ENCODE data around the gene CWH43. TPM values are rescaled to one million over a fixed set of nuclear protein-coding genes. Genes with fewer than 3 reads are reported as not detected.

The CWH43 gene
- polyA plus RNA-seq, 1 donor from 2014 or later, result not detected

- Histone ChIP-seq H3K27me3 (ENCODE audit: insufficient read depth, low read depth, low read length) (no peaks in the 10 kb centered on the region), H3K4me2 (ENCODE audit: low read length) (no peak overlapping the region), H3K4me3 (ENCODE audit: low read length) (no peak overlapping the region), H3K9ac (ENCODE audit: low read length) (no peak overlapping the region), H3K36me3 (ENCODE audit: insufficient read depth, low read length) (no peaks in the 10 kb centered on the region), H3K9me3 (ENCODE audit: low read length) (no peaks in the 10 kb centered on the region), H4K20me1 (ENCODE audit: insufficient read depth) (no peaks in the 10 kb centered on the region), H3K27ac (ENCODE audit: low read length) (no peak overlapping the region), H2AFZ (ENCODE audit: low read depth, low read length) (no peak overlapping the region), H3K79me2 (replicated peaks; ENCODE audit: insufficient read depth, low read length) (no peaks in the 10 kb centered on the region), H3F3A (ENCODE audit: insufficient read depth, low read length, poor library complexity, severe bottlenecking) (no peaks in the 10 kb centered on the region), H3K9me2 (ENCODE audit: insufficient read depth, low read length) (no peaks in the 10 kb centered on the region)
- TF ChIP-seq SMC3 (conservative IDR thresholded peaks at IDR 0.05; ENCODE audit: poor library complexity), result no peak
- TF ChIP-seq TAF1 (IDR thresholded peaks at IDR 0.05; ENCODE audit: low read depth), result no peak
- no peak for TF ChIP-seq MXI1 (conservative IDR thresholded peaks at IDR 0.05; ENCODE audit: poor library complexity, severe bottlenecking)
- no peak for TF ChIP-seq RAD21 (conservative IDR thresholded peaks at IDR 0.05)
- TF ChIP-seq, protein P1, sequence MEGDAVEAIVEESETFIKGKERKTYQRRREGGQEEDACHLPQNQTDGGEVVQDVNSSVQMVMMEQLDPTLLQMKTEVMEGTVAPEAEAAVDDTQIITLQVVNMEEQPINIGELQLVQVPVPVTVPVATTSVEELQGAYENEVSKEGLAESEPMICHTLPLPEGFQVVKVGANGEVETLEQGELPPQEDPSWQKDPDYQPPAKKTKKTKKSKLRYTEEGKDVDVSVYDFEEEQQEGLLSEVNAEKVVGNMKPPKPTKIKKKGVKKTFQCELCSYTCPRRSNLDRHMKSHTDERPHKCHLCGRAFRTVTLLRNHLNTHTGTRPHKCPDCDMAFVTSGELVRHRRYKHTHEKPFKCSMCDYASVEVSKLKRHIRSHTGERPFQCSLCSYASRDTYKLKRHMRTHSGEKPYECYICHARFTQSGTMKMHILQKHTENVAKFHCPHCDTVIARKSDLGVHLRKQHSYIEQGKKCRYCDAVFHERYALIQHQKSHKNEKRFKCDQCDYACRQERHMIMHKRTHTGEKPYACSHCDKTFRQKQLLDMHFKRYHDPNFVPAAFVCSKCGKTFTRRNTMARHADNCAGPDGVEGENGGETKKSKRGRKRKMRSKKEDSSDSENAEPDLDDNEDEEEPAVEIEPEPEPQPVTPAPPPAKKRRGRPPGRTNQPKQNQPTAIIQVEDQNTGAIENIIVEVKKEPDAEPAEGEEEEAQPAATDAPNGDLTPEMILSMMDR (IDR thresholded peaks at IDR 0.05; ENCODE audit: poor library complexity, severe bottlenecking), result no peak
Observed at GRCh38 chr4:48968814-48969213, 17.3 kb upstream of the CWH43 start.

DNA sequence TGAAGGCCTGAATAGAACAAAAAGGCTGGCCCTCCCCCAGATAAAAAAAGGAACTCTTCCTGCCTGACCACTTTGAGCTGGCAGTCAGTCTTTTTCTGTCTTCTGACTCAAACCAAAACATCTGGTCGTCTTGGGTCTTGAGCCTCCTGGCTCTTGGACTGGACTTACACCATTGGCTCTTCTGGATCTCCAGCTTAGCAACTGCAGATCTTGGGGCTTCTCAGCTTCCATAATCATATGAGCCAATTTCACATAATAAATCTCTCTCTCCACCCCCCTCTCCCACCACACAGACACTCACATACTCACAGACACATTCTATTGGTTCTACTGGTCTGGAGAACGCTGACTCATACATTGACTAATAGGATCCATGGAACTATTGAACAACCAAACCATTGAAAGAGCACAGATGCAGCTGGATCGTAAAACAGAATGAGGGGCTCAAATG is 15.6 kb upstream of the CWH43 start:
- Histone ChIP-seq H3K9me2 (ENCODE audit: insufficient read depth, low read length) (no peaks in the 10 kb centered on the region), H3K79me2 (replicated peaks; ENCODE audit: insufficient read depth, low read length) (no peaks in the 10 kb centered on the region), H3K4me2 (ENCODE audit: low read length) (no peak overlapping the region), H3K4me3 (ENCODE audit: low read length) (no peak overlapping the region), H4K20me1 (ENCODE audit: insufficient read depth) (no peaks in the 10 kb centered on the region), H3K27ac (ENCODE audit: low read length) (no peak overlapping the region), H3F3A (ENCODE audit: insufficient read depth, low read length, poor library complexity, severe bottlenecking) (no peaks in the 10 kb centered on the region), H3K27me3 (ENCODE audit: insufficient read depth, low read depth, low read length) (no peaks in the 10 kb centered on the region), H3K9me3 (ENCODE audit: low read length) (no peaks in the 10 kb centered on the region), H2AFZ (ENCODE audit: low read depth, low read length) (no peak overlapping the region), H3K36me3 (ENCODE audit: insufficient read depth, low read length) (no peaks in the 10 kb centered on the region), H3K9ac (ENCODE audit: low read length) (no peak overlapping the region)
- TF ChIP-seq RAD21 (conservative IDR thresholded peaks at IDR 0.05), result no peak
- TF ChIP-seq MXI1 (conservative IDR thresholded peaks at IDR 0.05; ENCODE audit: poor library complexity, severe bottlenecking), result no peak

- Histone ChIP-seq H3K79me2 (replicated peaks; ENCODE audit: insufficient read depth, low read length) (no peaks in the 10 kb centered on the region), H3K9me3 (ENCODE audit: low read length) (no peaks in the 10 kb centered on the region), H3K36me3 (ENCODE audit: insufficient read depth, low read length) (no peaks in the 10 kb centered on the region), H4K20me1 (ENCODE audit: insufficient read depth) (no peaks in the 10 kb centered on the region), H3K9ac (ENCODE audit: low read length) (no peak overlapping the region), H3K27ac (ENCODE audit: low read length) (no peak overlapping the region), H2AFZ (ENCODE audit: low read depth, low read length) (no peak overlapping the region), H3K9me2 (ENCODE audit: insufficient read depth, low read length) (no peaks in the 10 kb centered on the region), H3K27me3 (ENCODE audit: insufficient read depth, low read depth, low read length) (no peaks in the 10 kb centered on the region), H3K4me2 (ENCODE audit: low read length) (no peak overlapping the region), H3F3A (ENCODE audit: insufficient read depth, low read length, poor library complexity, severe bottlenecking) (no peaks in the 10 kb centered on the region), H3K4me3 (ENCODE audit: low read length) (no peak overlapping the region)
- TF ChIP-seq SMC3 (conservative IDR thresholded peaks at IDR 0.05; ENCODE audit: poor library complexity) (no peak), REST (IDR thresholded peaks at IDR 0.05; ENCODE audit: borderline replicate concordance) (no peak), MXI1 (conservative IDR thresholded peaks at IDR 0.05; ENCODE audit: poor library complexity, severe bottlenecking) (no peak), EP300 (conservative IDR thresholded peaks at IDR 0.05; ENCODE audit: poor library complexity, severe bottlenecking) (no peak), POLR2AphosphoS5 (IDR thresholded peaks at IDR 0.05) (no peak), EZH2 (IDR thresholded peaks at IDR 0.05; ENCODE audit: borderline replicate concordance, insufficient read depth, low read length, poor library complexity, severe bottlenecking) (no peak)
Observed at GRCh38 chr4:48974979-48975640, 11.0 kb upstream of the CWH43 start.

Measured in neural cell (in vitro differentiated cells).